Measurements from ENCODE around the gene KRT77. TPM values are rescaled to one million over a fixed set of nuclear protein-coding genes. Genes with fewer than 3 reads are reported as not detected.

The KRT77 gene
- total and polyA plus RNA-seq, 5 donors from 2014 or later = not detected

GRCh38 chr12:52742822-52743457 lies 39.6 kb upstream of the KRT77 start:
- no peaks in the 10 kb centered on the region for H3K36me3 Mint-ChIP-seq
- peaks cover 0 to 1% (median 0%) of the 10 kb centered on the region in 7 donors for H3K9me3 Mint-ChIP-seq
- H3K4me3 ChIP-seq (ENCODE audit: low read depth, low read length) = no peak overlapping the region
- H3K4me1 ChIP-seq (ENCODE audit: control insufficient read depth, insufficient read depth, low read length, poor library complexity, severe bottlenecking) = no peaks in the 10 kb centered on the region
- DNase-seq (no peak), ATAC-seq (ENCODE audit: low read depth in 2 of 2) (no peak)
- H3K36me3 ChIP-seq (ENCODE audit: control insufficient read depth, insufficient read depth, low read length) = no peaks in the 10 kb centered on the region
- no peaks in the 10 kb centered on the region for H3K27me3 ChIP-seq (ENCODE audit: control insufficient read depth, insufficient read depth, low read length)
- peaks cover 16% of the 10 kb centered on the region for H3K27me3 Mint-ChIP-seq
- no peak overlapping the region for H3K4me3 Mint-ChIP-seq
- H3K4me1 Mint-ChIP-seq = peaks cover 0 to 5% (median 2%) of the 10 kb centered on the region in 4 donors
- H3K27ac Mint-ChIP-seq = no peak overlapping the region
- no peak overlapping the region for H3K27ac ChIP-seq (ENCODE audit: insufficient read depth, low read length, poor library complexity, severe bottlenecking)
- no peaks in the 10 kb centered on the region for H3K9me3 ChIP-seq (ENCODE audit: control insufficient read depth in 2 of 2, low read length in 2 of 2)

- Histone ChIP-seq H3K27me3 (ENCODE audit: control insufficient read depth, insufficient read depth, low read length) (no peaks in the 10 kb centered on the region), H3K36me3 (ENCODE audit: control insufficient read depth, insufficient read depth, low read length) (no peaks in the 10 kb centered on the region), H3K4me3 (ENCODE audit: low read depth, low read length) (no peak overlapping the region), H3K27ac (ENCODE audit: insufficient read depth, low read length, poor library complexity, severe bottlenecking) (no peak overlapping the region), H3K9me3 (ENCODE audit: control insufficient read depth in 2 of 2, low read length in 2 of 2) (no peaks in the 10 kb centered on the region), H3K4me1 (ENCODE audit: control insufficient read depth, insufficient read depth, low read length, poor library complexity, severe bottlenecking) (no peaks in the 10 kb centered on the region)
- peaks cover 0 to 1% (median 0%) of the 10 kb centered on the region in 7 donors for H3K9me3 Mint-ChIP-seq
- H3K27me3 Mint-ChIP-seq = peaks cover 16% of the 10 kb centered on the region
- peaks cover 0 to 5% (median 2%) of the 10 kb centered on the region in 4 donors for H3K4me1 Mint-ChIP-seq
- DNase-seq (no peak), ATAC-seq (ENCODE audit: low read depth in 2 of 2) (no peak)
- H3K4me3 Mint-ChIP-seq = no peak overlapping the region
- no peaks in the 10 kb centered on the region for H3K36me3 Mint-ChIP-seq
- H3K27ac Mint-ChIP-seq = no peak overlapping the region
These were observed 38.9 kb upstream of the KRT77 start for GRCh38 chr12:52742196-52742580.

GRCh38 chr12:52741375-52742195 lies 38.3 kb upstream of the KRT77 start:
- Mint-ChIP-seq H3K4me1 (peaks cover 0 to 5% (median 2%) of the 10 kb centered on the region in 4 donors), H3K4me3 (no peak overlapping the region)
- ATAC-seq (ENCODE audit: low read depth in 2 of 2) = no peak

GRCh38 chr12:52740584-52740983 lies 37.3 kb upstream of the KRT77 start:
- DNase-seq (no peak), ATAC-seq (ENCODE audit: low read depth in 2 of 2) (no peak)
- no peaks in the 10 kb centered on the region for H3K36me3 Mint-ChIP-seq
- no peaks in the 10 kb centered on the region for H3K9me3 ChIP-seq (ENCODE audit: control insufficient read depth in 2 of 2, low read length in 2 of 2)
- no peak overlapping the region for H3K27ac ChIP-seq (ENCODE audit: insufficient read depth, low read length, poor library complexity, severe bottlenecking)
- H3K4me1 ChIP-seq (ENCODE audit: control insufficient read depth, insufficient read depth, low read length, poor library complexity, severe bottlenecking) = no peaks in the 10 kb centered on the region
- no peak overlapping the region for H3K4me3 ChIP-seq (ENCODE audit: low read depth, low read length)
- H3K27me3 ChIP-seq (ENCODE audit: control insufficient read depth, insufficient read depth, low read length) = no peaks in the 10 kb centered on the region
- H3K4me3 Mint-ChIP-seq = no peak overlapping the region
- H3K36me3 ChIP-seq (ENCODE audit: control insufficient read depth, insufficient read depth, low read length) = no peaks in the 10 kb centered on the region
- H3K4me1 Mint-ChIP-seq = peaks cover 0 to 5% (median 2%) of the 10 kb centered on the region in 4 donors
- peaks cover 0 to 1% (median 0%) of the 10 kb centered on the region in 7 donors for H3K9me3 Mint-ChIP-seq
- peaks cover 16% of the 10 kb centered on the region for H3K27me3 Mint-ChIP-seq
- H3K27ac Mint-ChIP-seq = no peak overlapping the region

More at GRCh38 chr12:52741375-52742195, 38.3 kb upstream of the KRT77 start:
- Histone ChIP-seq H3K27me3 (ENCODE audit: control insufficient read depth, insufficient read depth, low read length) (no peaks in the 10 kb centered on the region), H3K4me1 (ENCODE audit: control insufficient read depth, insufficient read depth, low read length, poor library complexity, severe bottlenecking) (no peaks in the 10 kb centered on the region), H3K27ac (ENCODE audit: insufficient read depth, low read length, poor library complexity, severe bottlenecking) (no peak overlapping the region), H3K9me3 (ENCODE audit: control insufficient read depth in 2 of 2, low read length in 2 of 2) (no peaks in the 10 kb centered on the region), H3K4me3 (ENCODE audit: low read depth, low read length) (no peak overlapping the region), H3K36me3 (ENCODE audit: control insufficient read depth, insufficient read depth, low read length) (no peaks in the 10 kb centered on the region)
- Mint-ChIP-seq H3K9me3 (peaks cover 0 to 1% (median 0%) of the 10 kb centered on the region in 7 donors), H3K27ac (peak overlapping the region in 1 of 3 donors; percentile 77), H3K27me3 (peaks cover 16% of the 10 kb centered on the region), H3K36me3 (no peaks in the 10 kb centered on the region)
- DNase-seq = peak in 2 of 3 donors; percentile 39 to 59

- Mint-ChIP-seq H3K4me3 (no peak overlapping the region), H3K27me3 (peaks cover 16% of the 10 kb centered on the region), H3K36me3 (no peaks in the 10 kb centered on the region), H3K27ac (no peak overlapping the region), H3K4me1 (peaks cover 0 to 5% (median 2%) of the 10 kb centered on the region in 4 donors), H3K9me3 (peaks cover 0 to 1% (median 0%) of the 10 kb centered on the region in 7 donors)
- DNase-seq (no peak), ATAC-seq (ENCODE audit: low read depth in 2 of 2) (no peak)
- Histone ChIP-seq H3K36me3 (ENCODE audit: control insufficient read depth, insufficient read depth, low read length) (no peaks in the 10 kb centered on the region), H3K27me3 (ENCODE audit: control insufficient read depth, insufficient read depth, low read length) (no peaks in the 10 kb centered on the region), H3K4me3 (ENCODE audit: low read depth, low read length) (no peak overlapping the region), H3K9me3 (ENCODE audit: control insufficient read depth in 2 of 2, low read length in 2 of 2) (no peaks in the 10 kb centered on the region), H3K27ac (ENCODE audit: insufficient read depth, low read length, poor library complexity, severe bottlenecking) (no peak overlapping the region), H3K4me1 (ENCODE audit: control insufficient read depth, insufficient read depth, low read length, poor library complexity, severe bottlenecking) (no peaks in the 10 kb centered on the region)
These were observed 36.6 kb upstream of the KRT77 start for GRCh38 chr12:52739963-52740362.

- Histone ChIP-seq H3K36me3 (ENCODE audit: control insufficient read depth, insufficient read depth, low read length) (no peaks in the 10 kb centered on the region), H3K27me3 (ENCODE audit: control insufficient read depth, insufficient read depth, low read length) (no peaks in the 10 kb centered on the region), H3K4me3 (ENCODE audit: low read depth, low read length) (no peak overlapping the region), H3K4me1 (ENCODE audit: control insufficient read depth, insufficient read depth, low read length, poor library complexity, severe bottlenecking) (no peaks in the 10 kb centered on the region), H3K27ac (ENCODE audit: insufficient read depth, low read length, poor library complexity, severe bottlenecking) (no peak overlapping the region), H3K9me3 (ENCODE audit: control insufficient read depth in 2 of 2, low read length in 2 of 2) (no peaks in the 10 kb centered on the region)
- DNase-seq = no peak
- Mint-ChIP-seq H3K27me3 (peaks cover 11% of the 10 kb centered on the region), H3K27ac (no peak overlapping the region), H3K4me3 (no peak overlapping the region), H3K9me3 (peaks cover 0 to 1% (median 0%) of the 10 kb centered on the region in 7 donors), H3K4me1 (no peaks in the 10 kb centered on the region), H3K36me3 (no peaks in the 10 kb centered on the region)
- no peak for ATAC-seq (ENCODE audit: low read depth in 2 of 2)
These were observed 32.7 kb upstream of the KRT77 start for GRCh38 chr12:52735816-52736632.

- no peaks in the 10 kb centered on the region for H3K9me3 Mint-ChIP-seq
- no peaks in the 10 kb centered on the region for H3K4me1 Mint-ChIP-seq
- H3K4me3 Mint-ChIP-seq = no peak overlapping the region
- no peak overlapping the region for H3K4me3 ChIP-seq (ENCODE audit: low read depth, low read length)
- H3K27ac Mint-ChIP-seq = no peak overlapping the region
- no peaks in the 10 kb centered on the region for H3K36me3 ChIP-seq (ENCODE audit: control insufficient read depth, insufficient read depth, low read length)
- H3K27me3 Mint-ChIP-seq = peaks cover 10% of the 10 kb centered on the region
- H3K9me3 ChIP-seq (ENCODE audit: control insufficient read depth in 2 of 2, low read length in 2 of 2) = no peaks in the 10 kb centered on the region
- H3K4me1 ChIP-seq (ENCODE audit: control insufficient read depth, insufficient read depth, low read length, poor library complexity, severe bottlenecking) = no peaks in the 10 kb centered on the region
- no peak for ATAC-seq (ENCODE audit: low read depth in 2 of 2)
- no peaks in the 10 kb centered on the region for H3K27me3 ChIP-seq (ENCODE audit: control insufficient read depth, insufficient read depth, low read length)
- no peak for DNase-seq
- no peak overlapping the region for H3K27ac ChIP-seq (ENCODE audit: insufficient read depth, low read length, poor library complexity, severe bottlenecking)
- H3K36me3 Mint-ChIP-seq = no peaks in the 10 kb centered on the region
These were observed 31.8 kb upstream of the KRT77 start for GRCh38 chr12:52735106-52735505.

Data from CD4-positive, CD25-positive, alpha-beta regulatory T cell (primary cell).